HG02938 (cell line): Measurements from ENCODE around the gene TBX4.
"Not testable (repeated sequence)": the region's sequence is repeated elsewhere in the genome, so short reads cannot be mapped to it uniquely, and the experiment has no call there.

Experiments used
- ATAC-seq: cut with Tn5 transposase; IDR thresholded peaks from one replicate; pipeline ENCODE4 v1.9.1; 2021; ENCODE audit warnings: mild to moderate bottlenecking, moderate library complexity; ENCODE audit not compliant: unreplicated experiment

The TBX4 gene

DNA sequence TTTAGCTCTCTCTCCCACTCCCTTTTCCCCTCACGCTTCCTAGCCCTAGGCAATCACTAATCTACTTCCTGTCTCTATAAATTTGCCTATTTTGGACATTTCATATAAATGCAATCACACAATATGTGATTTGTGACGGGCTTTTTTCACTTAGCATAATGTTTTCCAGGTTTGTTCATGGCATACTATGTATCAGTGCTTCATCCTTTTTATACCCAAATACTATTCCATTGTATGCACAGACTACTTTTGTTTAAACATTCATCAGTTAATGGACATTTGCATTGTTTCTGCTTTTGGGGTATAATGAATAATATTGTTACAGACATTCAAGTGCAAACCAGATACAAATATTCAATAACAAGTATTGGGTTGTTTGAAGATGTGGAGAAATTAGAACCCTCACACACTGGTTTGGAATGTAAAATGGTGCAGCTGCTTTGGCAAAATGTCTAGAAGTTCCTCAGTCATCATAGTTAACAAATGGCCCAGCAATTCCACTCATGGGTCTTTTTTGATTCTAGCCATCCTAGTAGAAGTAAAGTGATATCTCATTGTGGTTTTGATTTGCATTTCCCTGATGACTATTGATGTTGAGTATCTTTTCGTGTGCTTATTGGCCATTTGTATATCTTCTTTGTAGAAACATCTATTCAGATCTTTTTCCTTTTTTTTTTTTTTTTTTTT lies 67.7 kb downstream of the TBX4 start:
- no peak for ATAC-seq

DNA sequence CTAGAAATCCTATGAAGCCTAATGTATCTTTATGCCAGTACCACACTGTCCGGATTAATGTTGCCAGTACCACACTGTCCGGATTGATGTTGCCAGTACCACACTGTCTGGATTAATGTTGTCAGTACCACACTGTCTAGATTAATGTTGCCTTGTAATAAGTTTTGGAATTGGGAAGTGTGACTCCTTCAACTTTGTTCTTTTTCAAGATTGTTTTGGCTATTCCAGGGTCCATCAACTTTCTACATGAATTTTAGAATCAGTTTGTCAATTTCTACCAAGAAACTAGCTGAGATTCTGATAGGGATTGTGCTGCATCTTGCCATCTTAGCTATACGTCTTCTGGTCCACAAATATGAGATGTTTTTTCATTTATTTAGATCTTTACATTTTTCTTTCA lies 68.7 kb downstream of the TBX4 start:
- ATAC-seq: no peak

DNA sequence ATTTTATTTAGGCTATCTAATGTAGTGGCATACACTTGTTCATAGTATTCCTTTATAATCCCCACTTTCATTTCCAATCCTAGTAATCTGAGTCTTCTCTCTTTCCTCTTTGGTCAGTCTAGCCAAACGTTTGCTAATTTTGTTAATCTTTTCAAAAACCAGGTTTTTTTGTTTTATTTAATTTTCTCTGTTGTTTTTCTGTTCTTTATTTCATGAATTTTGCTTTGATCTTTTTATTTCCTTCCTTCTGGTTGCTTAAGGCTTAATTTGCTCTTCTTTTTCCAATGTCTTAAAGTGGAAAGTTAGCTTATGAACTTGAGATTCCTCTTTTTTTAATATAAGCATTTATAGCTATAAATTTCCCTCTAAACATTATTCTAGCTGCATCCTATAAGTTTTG lies 69.9 kb downstream of the TBX4 start:
- no peak for ATAC-seq

DNA sequence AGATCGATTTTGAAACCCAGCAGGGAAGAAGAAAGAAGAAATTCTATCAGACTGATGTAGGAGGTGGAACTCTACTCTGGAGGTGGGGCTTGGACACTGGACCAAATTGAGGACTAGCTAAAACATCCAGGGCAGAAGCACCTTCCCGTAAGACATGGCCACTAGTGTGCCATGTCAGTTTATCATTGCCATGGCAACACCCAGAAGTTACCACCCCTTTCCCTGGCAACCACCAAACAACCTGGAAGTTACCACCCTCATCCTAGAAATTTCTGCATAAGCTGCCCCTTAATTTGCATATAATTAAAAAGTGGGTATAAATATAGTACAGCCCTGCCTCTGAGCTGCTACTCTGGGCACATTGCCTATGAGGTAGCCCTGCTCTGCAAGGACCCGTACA lies 72.1 kb downstream of the TBX4 start:
- ATAC-seq: no peak

DNA sequence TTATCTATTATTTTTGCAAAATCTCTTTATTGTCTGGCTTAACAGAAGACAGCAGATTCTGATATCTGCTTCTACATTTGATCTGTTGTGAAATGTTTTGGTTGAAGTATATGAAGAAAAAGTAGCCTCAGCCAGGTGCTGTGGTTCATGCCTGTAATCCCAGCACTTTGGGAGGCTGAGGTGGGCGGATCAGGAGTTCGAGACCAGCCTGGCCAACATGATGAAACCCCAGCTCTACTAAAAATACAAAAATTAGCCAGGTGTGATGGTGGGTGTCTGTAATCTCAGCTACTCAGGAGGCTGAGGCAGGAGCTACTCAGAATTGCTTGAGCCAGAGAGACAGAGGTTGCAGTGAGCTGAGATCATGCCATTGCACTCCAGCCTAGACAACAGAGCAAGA lies 75.2 kb downstream of the TBX4 start:
- not testable (repeated sequence) for ATAC-seq

DNA sequence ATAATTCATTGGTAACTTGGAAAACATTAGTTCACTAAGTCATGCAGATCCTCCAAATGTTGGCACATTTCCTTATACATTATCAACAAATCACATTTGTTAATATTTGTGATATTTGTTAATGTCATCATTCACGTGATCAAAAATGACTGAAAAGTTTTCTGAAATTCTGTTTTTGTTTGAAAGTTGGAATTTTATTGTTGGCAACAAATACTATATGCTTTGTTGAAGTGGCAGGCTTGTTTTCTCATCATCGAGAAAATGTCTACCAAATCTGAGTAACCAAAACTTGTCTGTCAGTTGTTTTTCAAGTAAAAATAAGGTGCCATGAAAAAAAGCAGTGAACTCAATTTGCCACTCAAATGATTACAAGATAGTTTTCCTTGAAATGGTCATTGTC lies 75.9 kb downstream of the TBX4 start:
- ATAC-seq: no peak

DNA sequence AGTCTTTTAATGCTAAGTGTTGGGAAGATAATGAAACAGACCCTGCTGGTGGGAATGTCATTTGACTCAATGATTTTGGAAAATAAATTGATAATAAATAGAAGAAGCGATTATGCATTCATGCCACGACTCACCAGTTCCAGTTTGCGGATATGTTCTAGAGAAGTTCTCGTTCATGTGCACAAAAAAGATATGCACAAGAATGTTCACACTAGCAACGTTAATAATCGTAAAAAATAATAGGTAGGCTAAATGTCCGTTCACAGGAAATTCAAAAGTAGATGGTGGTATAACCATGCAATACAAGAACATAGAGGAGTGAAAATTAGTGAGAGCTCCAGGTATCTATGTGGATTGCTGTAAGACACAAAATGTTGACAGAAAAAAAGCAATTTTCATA lies 79.0 kb downstream of the TBX4 start:
- no peak for ATAC-seq

DNA sequence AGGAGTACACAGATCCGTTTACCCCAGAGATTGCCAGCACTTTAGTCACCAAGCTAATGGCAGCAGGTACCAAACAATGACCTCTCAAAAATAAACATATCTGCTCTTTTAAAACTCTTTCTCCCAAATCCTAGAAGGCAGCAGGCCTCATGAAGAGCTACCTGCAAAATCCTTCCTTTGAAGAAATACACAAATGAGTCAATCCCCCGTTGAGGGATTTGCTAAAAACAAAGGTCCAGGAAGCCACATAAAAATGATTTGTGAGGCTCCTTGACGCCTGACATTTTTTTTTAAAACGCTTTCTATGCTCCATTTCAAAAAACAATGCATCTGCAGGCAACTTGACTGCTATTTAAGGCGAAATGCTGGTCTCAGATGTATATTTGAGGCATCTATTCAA lies 80.6 kb downstream of the TBX4 start:
- no peak for ATAC-seq

DNA sequence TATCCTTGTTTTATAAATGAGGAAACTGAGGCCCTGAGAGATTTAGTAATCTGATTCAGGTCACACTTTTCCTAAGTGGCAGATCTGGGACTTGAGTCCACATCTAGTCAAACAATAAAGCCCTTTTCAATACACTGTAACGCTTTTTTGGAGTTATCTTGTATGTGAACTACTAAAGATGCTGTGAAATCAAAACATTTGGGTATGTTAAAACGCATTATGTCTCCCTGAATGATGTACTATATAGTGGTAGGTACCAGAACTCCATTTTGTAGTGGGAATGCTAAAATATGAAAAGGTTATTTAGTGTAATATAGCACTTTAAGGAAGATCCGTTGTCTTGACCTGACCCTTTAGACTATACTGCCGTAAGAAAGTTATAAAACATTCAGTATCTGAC lies 81.6 kb downstream of the TBX4 start:
- ATAC-seq: no peak

DNA sequence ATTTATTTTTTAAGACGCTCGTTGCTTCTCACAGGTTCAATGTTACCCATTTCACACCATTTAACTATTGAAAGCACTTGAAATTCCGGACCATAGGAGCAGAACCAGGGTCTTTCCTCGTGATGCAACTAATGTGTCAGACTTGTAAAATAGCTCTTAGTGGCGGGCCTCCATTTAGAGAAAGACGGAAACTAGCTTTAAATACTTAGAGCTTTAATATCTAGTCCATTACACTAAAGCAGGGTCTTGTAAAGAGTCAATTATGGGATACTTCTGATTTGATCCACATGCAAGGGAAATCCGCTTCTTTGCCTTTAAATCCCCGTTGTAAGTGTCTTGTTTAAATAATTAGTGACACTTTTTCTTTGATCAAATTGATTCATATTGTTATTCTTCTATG lies 82.2 kb downstream of the TBX4 start:
- no peak for ATAC-seq
